ENCODE measurements around the gene PTPN6. TPM values are rescaled to one million over a fixed set of nuclear protein-coding genes. Genes with fewer than 3 reads are reported as not detected.

PTPN6 gene
- total and polyA plus RNA-seq, 9 of the 15 experiments (the other 6 are each of a cell fraction or from before 2014, with no cell fraction given): 1.5 to 5.1 (median 3.9) TPM

DNA sequence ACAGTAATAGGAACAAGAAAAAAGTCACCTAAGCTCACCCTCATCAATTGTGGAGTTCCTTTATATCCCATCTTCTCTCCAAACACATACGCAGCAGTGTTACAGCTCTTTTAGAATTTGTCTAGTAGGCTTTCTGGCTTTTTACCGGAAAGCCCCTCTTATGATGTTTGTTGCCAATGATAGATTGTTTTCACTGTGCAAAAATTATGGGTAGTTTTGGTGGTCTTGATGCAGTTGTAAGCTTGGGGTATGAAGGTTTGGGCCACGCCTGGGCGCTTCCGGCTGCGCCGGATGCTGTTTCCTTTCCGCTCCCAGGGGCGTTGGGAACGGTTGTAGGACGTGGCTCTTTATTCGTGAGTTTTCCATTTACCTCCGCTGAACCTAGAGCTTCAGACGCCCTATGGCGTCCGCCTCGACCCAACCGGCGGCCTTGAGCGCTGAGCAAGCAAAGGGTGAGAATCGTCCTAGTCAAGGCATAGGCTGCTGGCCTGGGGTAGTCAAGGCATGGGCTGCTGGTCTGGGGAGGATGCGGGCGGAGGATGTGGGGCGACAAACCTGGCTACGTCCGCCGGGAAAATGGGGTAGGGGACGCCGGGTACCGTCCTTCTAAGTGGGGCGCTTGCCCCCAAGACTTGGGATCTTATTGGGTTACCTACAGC is 7.3 kb upstream of the PTPN6 start, which contains the start of the genes C12orf57 and RNU7-1 (continued):
- TF ChIP-seq, protein P1, sequence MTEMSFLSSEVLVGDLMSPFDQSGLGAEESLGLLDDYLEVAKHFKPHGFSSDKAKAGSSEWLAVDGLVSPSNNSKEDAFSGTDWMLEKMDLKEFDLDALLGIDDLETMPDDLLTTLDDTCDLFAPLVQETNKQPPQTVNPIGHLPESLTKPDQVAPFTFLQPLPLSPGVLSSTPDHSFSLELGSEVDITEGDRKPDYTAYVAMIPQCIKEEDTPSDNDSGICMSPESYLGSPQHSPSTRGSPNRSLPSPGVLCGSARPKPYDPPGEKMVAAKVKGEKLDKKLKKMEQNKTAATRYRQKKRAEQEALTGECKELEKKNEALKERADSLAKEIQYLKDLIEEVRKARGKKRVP (CRISPR knock-in tag; IDR thresholded peaks at IDR 0.05): peak; percentile 93
- peak; percentile 99 for TF ChIP-seq RNF2 (IDR thresholded peaks at IDR 0.05)
- TF ChIP-seq, protein P2, sequence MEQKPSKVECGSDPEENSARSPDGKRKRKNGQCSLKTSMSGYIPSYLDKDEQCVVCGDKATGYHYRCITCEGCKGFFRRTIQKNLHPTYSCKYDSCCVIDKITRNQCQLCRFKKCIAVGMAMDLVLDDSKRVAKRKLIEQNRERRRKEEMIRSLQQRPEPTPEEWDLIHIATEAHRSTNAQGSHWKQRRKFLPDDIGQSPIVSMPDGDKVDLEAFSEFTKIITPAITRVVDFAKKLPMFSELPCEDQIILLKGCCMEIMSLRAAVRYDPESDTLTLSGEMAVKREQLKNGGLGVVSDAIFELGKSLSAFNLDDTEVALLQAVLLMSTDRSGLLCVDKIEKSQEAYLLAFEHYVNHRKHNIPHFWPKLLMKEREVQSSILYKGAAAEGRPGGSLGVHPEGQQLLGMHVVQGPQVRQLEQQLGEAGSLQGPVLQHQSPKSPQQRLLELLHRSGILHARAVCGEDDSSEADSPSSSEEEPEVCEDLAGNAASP (IDR thresholded peaks at IDR 0.05): no peak
- TF ChIP-seq SMARCA5 (IDR thresholded peaks at IDR 0.05): no peak
- peak; percentile 84; the same call in 1 of the 2 replicates for TF ChIP-seq HOXB6 (CRISPR knock-in tag; IDR thresholded peaks at IDR 0.05; ENCODE audit: borderline replicate concordance)
- TF ChIP-seq KAT7 (CRISPR knock-in tag; IDR thresholded peaks at IDR 0.05; ENCODE audit: borderline replicate concordance): peak; percentile 98; the same call in 1 of the 2 replicates
- TF ChIP-seq, protein P3, sequence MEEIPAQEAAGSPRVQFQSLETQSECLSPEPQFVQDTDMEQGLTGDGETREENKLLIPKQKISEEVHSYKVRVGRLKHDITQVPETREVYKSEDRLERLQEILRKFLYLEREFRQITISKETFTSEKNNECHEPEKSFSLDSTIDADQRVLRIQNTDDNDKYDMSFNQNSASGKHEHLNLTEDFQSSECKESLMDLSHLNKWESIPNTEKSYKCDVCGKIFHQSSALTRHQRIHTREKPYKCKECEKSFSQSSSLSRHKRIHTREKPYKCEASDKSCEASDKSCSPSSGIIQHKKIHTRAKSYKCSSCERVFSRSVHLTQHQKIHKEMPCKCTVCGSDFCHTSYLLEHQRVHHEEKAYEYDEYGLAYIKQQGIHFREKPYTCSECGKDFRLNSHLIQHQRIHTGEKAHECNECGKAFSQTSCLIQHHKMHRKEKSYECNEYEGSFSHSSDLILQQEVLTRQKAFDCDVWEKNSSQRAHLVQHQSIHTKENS (CRISPR knock-in tag; IDR thresholded peaks at IDR 0.05): peak; percentile 91
- peak; percentile 53; the same call in 1 of the 2 replicates for TF ChIP-seq EP300 (IDR thresholded peaks at IDR 0.05; ENCODE audit: low read length)
- peak; percentile 72 for TF ChIP-seq HNRNPLL (IDR thresholded peaks at IDR 0.05; ENCODE audit: low read depth, low read length, poor library complexity, severe bottlenecking)
- peak; percentile 66 for TF ChIP-seq RB1 (IDR thresholded peaks at IDR 0.05; ENCODE audit: low read depth)
- TF ChIP-seq CCNT2 (IDR thresholded peaks at IDR 0.05; ENCODE audit: borderline replicate concordance, extremely low read depth, insufficient read length, low read depth, low read length): peak; percentile 15
- TF ChIP-seq PRPF4 (IDR thresholded peaks at IDR 0.05; ENCODE audit: insufficient read depth, low read depth, low read length, poor library complexity, severe bottlenecking): no peak
- TF ChIP-seq NFIC (IDR thresholded peaks at IDR 0.05): peak; percentile 72
- TF ChIP-seq POLR2A (conservative IDR thresholded peaks at IDR 0.05): peak; percentile 100
- peak; percentile 87; the same call in 1 of the 2 replicates for TF ChIP-seq HEY1 (CRISPR knock-in tag; IDR thresholded peaks at IDR 0.05; ENCODE audit: borderline replicate concordance)
- TF ChIP-seq CCAR2 (IDR thresholded peaks at IDR 0.05; ENCODE audit: low read depth, low read length): no peak
- no peak for TF ChIP-seq SRSF3 (IDR thresholded peaks at IDR 0.05; ENCODE audit: insufficient read depth, low read length)
- peak; percentile 19; the same call in 1 of the 2 replicates for TF ChIP-seq TCF7 (IDR thresholded peaks at IDR 0.05; ENCODE audit: borderline replicate concordance)
- TF ChIP-seq MCM2 (IDR thresholded peaks at IDR 0.05; ENCODE audit: low read depth): no peak
- TF ChIP-seq, protein P4, sequence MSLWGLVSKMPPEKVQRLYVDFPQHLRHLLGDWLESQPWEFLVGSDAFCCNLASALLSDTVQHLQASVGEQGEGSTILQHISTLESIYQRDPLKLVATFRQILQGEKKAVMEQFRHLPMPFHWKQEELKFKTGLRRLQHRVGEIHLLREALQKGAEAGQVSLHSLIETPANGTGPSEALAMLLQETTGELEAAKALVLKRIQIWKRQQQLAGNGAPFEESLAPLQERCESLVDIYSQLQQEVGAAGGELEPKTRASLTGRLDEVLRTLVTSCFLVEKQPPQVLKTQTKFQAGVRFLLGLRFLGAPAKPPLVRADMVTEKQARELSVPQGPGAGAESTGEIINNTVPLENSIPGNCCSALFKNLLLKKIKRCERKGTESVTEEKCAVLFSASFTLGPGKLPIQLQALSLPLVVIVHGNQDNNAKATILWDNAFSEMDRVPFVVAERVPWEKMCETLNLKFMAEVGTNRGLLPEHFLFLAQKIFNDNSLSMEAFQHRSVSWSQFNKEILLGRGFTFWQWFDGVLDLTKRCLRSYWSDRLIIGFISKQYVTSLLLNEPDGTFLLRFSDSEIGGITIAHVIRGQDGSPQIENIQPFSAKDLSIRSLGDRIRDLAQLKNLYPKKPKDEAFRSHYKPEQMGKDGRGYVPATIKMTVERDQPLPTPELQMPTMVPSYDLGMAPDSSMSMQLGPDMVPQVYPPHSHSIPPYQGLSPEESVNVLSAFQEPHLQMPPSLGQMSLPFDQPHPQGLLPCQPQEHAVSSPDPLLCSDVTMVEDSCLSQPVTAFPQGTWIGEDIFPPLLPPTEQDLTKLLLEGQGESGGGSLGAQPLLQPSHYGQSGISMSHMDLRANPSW (CRISPR knock-in tag; IDR thresholded peaks at IDR 0.05): no peak
- TF ChIP-seq, protein P5, sequence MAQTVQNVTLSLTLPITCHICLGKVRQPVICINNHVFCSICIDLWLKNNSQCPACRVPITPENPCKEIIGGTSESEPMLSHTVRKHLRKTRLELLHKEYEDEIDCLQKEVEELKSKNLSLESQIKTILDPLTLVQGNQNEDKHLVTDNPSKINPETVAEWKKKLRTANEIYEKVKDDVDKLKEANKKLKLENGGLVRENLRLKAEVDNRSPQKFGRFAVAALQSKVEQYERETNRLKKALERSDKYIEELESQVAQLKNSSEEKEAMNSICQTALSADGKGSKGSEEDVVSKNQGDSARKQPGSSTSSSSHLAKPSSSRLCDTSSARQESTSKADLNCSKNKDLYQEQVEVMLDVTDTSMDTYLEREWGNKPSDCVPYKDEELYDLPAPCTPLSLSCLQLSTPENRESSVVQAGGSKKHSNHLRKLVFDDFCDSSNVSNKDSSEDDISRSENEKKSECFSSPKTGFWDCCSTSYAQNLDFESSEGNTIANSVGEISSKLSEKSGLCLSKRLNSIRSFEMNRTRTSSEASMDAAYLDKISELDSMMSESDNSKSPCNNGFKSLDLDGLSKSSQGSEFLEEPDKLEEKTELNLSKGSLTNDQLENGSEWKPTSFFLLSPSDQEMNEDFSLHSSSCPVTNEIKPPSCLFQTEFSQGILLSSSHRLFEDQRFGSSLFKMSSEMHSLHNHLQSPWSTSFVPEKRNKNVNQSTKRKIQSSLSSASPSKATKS (CRISPR knock-in tag; IDR thresholded peaks at IDR 0.05): peak; percentile 87

Data from K562 (cell line).